K562 (cell line): Measurements from ENCODE around the gene TTC19. TPM values are rescaled to one million over a fixed set of nuclear protein-coding genes. Genes with fewer than 3 reads are reported as not detected.
"Not testable (repeated sequence)": the region's sequence is repeated elsewhere in the genome, so short reads cannot be mapped to it uniquely, and the experiment has no call there.

Experiments used
- ATAC-seq: fragments of 200-7000 bp; cut with Tn5 transposase; 3 replicates; pipeline ENCODE4 v1.9.1; 2020; ENCODE audit warnings: moderate library complexity
- BruUV-seq: library from RNA; stranded (reverse); fragments of 400-500 nt; replicated peaks from 2 replicates; lab custom pipeline; 2021; lab: Mats Ljungman, UMichigan
- CTCF ChIA-PET: fragments of 300-600 bp; formaldehyde crosslinking; extraction: SDS; loops from one replicate; lab custom pipeline; 2021; ENCODE audit warnings: low intra/inter-chr PET ratio; lab: Yijun Ruan, JAX
- POLR2A ChIA-PET: fragments of 300-600, 350-650 bp; sonication (Branson Sonifier 250); formaldehyde crosslinking; extraction: SDS; loops from one replicate; lab custom pipeline; 2021; ENCODE audit warnings: antibody characterized with exemption, inconsistent platforms; lab: Yijun Ruan, JAX
- DNase-seq, 4 experiments: peaks; one replicate each; pipeline versions ENCODE4 v3.0.0 to v3.0.0-alpha.2; 2011 to 2018; ENCODE audit warnings: low spot score in 3 of 4, mixed read lengths in 3 of 4; ENCODE audit errors: extremely low read depth in 1 of 4
- FAIRE-seq: peaks from 2 replicates; lab custom pipeline; 2011; peaks lifted over from hg19 to GRCh38; lab: Jason Lieb, UNC
- H2AFZ ChIP-seq: 2 replicates; pipeline ENCODE4 v1.6.0; 2011; ENCODE audit warnings: low read depth, low read length, control low read depth, inconsistent platforms
- H3K27ac ChIP-seq: fragments of 200-600 bp; 3 replicates; pipeline ENCODE4 v1.8.0; 2011; ENCODE audit warnings: low read depth, mild to moderate bottlenecking, control low read depth, inconsistent platforms, low read length, moderate library complexity, mixed read lengths; ENCODE audit errors: extremely low read depth
- H3K27me3 ChIP-seq, 2 experiments: fragments of 300-600 bp in 1 of 2; 2 replicates in 1 of 2; 3 replicates in 1 of 2; pipeline versions ENCODE4 v1.6.0 to v1.8.0; 2011; ENCODE audit warnings: inconsistent platforms in 2 of 2, low read length in 2 of 2, mild to moderate bottlenecking in 1 of 2, mixed read lengths in 1 of 2, moderate library complexity in 1 of 2; ENCODE audit not compliant: control insufficient read depth in 2 of 2, insufficient read depth in 2 of 2
- H3K36me3 ChIP-seq: fragments of 300-600 bp; 3 replicates; pipeline ENCODE4 v1.8.0; 2011; ENCODE audit warnings: mild to moderate bottlenecking, low read length, inconsistent platforms; ENCODE audit not compliant: control insufficient read depth, insufficient read depth
- H3K4me1 ChIP-seq, 2 experiments: fragments of 200-600 bp in 1 of 2; replicated peaks in 1 of 2; 2 replicates in 1 of 2; 3 replicates in 1 of 2; pipeline versions ENCODE4 v1.5.1 to v1.8.0; 2011; ENCODE audit warnings: inconsistent platforms in 2 of 2, low read length in 2 of 2, mild to moderate bottlenecking in 1 of 2, mixed read lengths in 1 of 2, moderate library complexity in 1 of 2; ENCODE audit not compliant: control insufficient read depth in 2 of 2, insufficient read depth in 2 of 2
- H3K4me2 ChIP-seq: 2 replicates; pipeline ENCODE4 v1.6.1; 2011; ENCODE audit warnings: low read length, control low read depth, inconsistent platforms, mixed read lengths; ENCODE audit not compliant: insufficient read depth
- H3K4me3 ChIP-seq: fragments of 200-600 bp; sonication (generic), shearing (Covaris generic); 2 replicates; pipeline ENCODE4 v1.5.1; 2016; ENCODE audit warnings: control low read depth, inconsistent platforms
- H3K79me2 ChIP-seq: fragments of 200-600 bp; 3 replicates; pipeline ENCODE4 v1.8.0; 2011; ENCODE audit warnings: low read length, inconsistent platforms; ENCODE audit not compliant: control insufficient read depth, insufficient read depth
- H3K9ac ChIP-seq, 2 experiments: 2 replicates each; pipeline versions ENCODE4 v1.6.0 to v1.6.1; 2011; ENCODE audit warnings: low read depth in 2 of 2, low read length in 2 of 2, control low read depth in 1 of 2, inconsistent platforms in 1 of 2, mild to moderate bottlenecking in 1 of 2, mixed read lengths in 1 of 2; ENCODE audit not compliant: insufficient read depth in 1 of 2
- H3K9me1 ChIP-seq: one replicate; pipeline ENCODE4 v1.6.0; 2011; ENCODE audit warnings: inconsistent platforms, mild to moderate bottlenecking, low read length, moderate library complexity; ENCODE audit not compliant: control insufficient read depth, insufficient read depth
- H3K9me3 ChIP-seq: replicated peaks from 2 replicates; pipeline ENCODE4 v1.5.1; 2011; ENCODE audit warnings: low read depth, low read length, inconsistent platforms; ENCODE audit not compliant: control insufficient read depth, insufficient read depth
- H4K20me1 ChIP-seq: replicated peaks from 2 replicates; pipeline ENCODE4 v1.6.1; 2011; ENCODE audit warnings: low read length, inconsistent platforms, mixed read lengths; ENCODE audit not compliant: control insufficient read depth, insufficient read depth
- BCL6 ChIP-seq: fragments of 250-450 bp; sonication (Bioruptor Pico); IDR thresholded peaks from 2 replicates; pipeline ENCODE4 v1.4.0; 2020
- CREBBP ChIP-seq: IDR thresholded peaks from one replicate; pipeline ENCODE4 v1.6.1; 2012; ENCODE audit warnings: low read depth, mild to moderate bottlenecking, control low read depth, inconsistent platforms, low read length
- NR2C2 ChIP-seq, 2 experiments: fragments of 200-800 bp in 1 of 2; sonication (Bioruptor generic) in 1 of 2; sonication (generic) in 1 of 2; formaldehyde crosslinking in 1 of 2; IDR thresholded peaks; 2 replicates each; pipeline versions ENCODE4 v1.6.1 to v1.8.0; 2016 to 2022; ENCODE audit warnings: mild to moderate bottlenecking in 1 of 2, missing compliant biosample characterization in 1 of 2, missing genetic modification characterization in 1 of 2, missing genetic modification reagents in 1 of 2
- ZNF146 ChIP-seq: IDR thresholded peaks from one replicate; pipeline ENCODE4 v1.6.1; 2018; ENCODE audit warnings: missing compliant biosample characterization; ENCODE audit not compliant: unreplicated experiment
- WGBS: fragments of 100-300 bp; shearing (Covaris generic); methylation state at CpG from one replicate; pipeline ENCODE4 v1.1.6; 2016; ENCODE audit warnings: low coverage, mixed read lengths; ENCODE audit not compliant: insufficient coverage; ENCODE audit errors: missing lambda C conversion rate; 5-methylcytosine and 5-hydroxymethylcytosine counted together
- in situ Hi-C: fragments of 300-500 bp; cut with MboI; formaldehyde crosslinking; loops from 4 replicates; pipeline ENCODE4 v1.15.0; 2018; ENCODE audit warnings: inconsistent platforms, mixed read lengths
- intact Hi-C: fragments of 100-400 bp; cut with micrococcal nuclease; formaldehyde crosslinking; loops from 2 replicates; pipeline ENCODE4 v1.14.2; 2022
- polyA plus RNA-seq, 8 experiments: library from polyadenylated mRNA; depleted of rRNA in 4 of 8; stranded (reverse) in 5 of 8; unstranded in 3 of 8; fragments of >200 nt; fragmentation: Nextera tagmentation in 2 of 8; fragmentation: Illumina TruSeq in 1 of 8; extraction: Ambion mirVana in 2 of 8; extraction: Trizol in 1 of 8; gene quantifications; 2 replicates each; pipeline versions ENCODE4 v1.2.1 to v1.2.3, GENCODE V29; 2011 to 2014; ENCODE audit warnings: inconsistent platforms in 1 of 8, missing spikeins in 1 of 8
- total RNA-seq, 7 experiments: library from RNA; depleted of rRNA in 6 of 7; stranded (reverse); fragments of >200 nt in 6 of 7; fragmentation: Illumina TruSeq in 2 of 7; extraction: Trizol in 2 of 7; gene quantifications; 2 replicates each; pipeline versions ENCODE4 v1.2.1 to v1.2.3, GENCODE V29; 2011 to 2021; ENCODE audit warnings: low replicate concordance in 1 of 7
- TF ChIP-seq, protein P1 (sequence below): IDR thresholded peaks from 2 replicates; pipeline ENCODE4 v1.6.1; 2011; ENCODE audit warnings: borderline replicate concordance, low read depth, mild to moderate bottlenecking, moderate library complexity, low read length; ENCODE audit not compliant: insufficient read depth, poor library complexity, severe bottlenecking

TTC19 gene
- total and polyA plus RNA-seq, 9 of the 15 experiments (the other 6 are each of a cell fraction or from before 2014, with no cell fraction given) = 8.1 to 60.8 (median 25.3) TPM

- CTCF ChIA-PET, BruUV-seq, DNase-seq, POLR2A ChIA-PET, H3K27me3 ChIP-seq, in situ Hi-C loops, H3K4me1 ChIP-seq, H3K79me2 ChIP-seq, H2AFZ ChIP-seq, H3K9me1 ChIP-seq, H3K4me2 ChIP-seq, H3K27ac ChIP-seq, H4K20me1 ChIP-seq, ATAC-seq, FAIRE-seq, intact Hi-C loops, H3K9me3 ChIP-seq, H3K9ac ChIP-seq, H3K4me3 ChIP-seq: not testable (repeated sequence)
- no CpG with 5 or more reads among the region's 4 CpGs for WGBS
- peak; percentile 34 for TF ChIP-seq ZNF146 (CRISPR knock-in tag)
- H3K36me3 ChIP-seq = peaks cover 30% of the 10 kb centered on the region; the same call in 2 of the 3 replicates
These were observed 55.5 kb downstream of the TTC19 start for GRCh38 chr17:16055139-16055538.

DNA sequence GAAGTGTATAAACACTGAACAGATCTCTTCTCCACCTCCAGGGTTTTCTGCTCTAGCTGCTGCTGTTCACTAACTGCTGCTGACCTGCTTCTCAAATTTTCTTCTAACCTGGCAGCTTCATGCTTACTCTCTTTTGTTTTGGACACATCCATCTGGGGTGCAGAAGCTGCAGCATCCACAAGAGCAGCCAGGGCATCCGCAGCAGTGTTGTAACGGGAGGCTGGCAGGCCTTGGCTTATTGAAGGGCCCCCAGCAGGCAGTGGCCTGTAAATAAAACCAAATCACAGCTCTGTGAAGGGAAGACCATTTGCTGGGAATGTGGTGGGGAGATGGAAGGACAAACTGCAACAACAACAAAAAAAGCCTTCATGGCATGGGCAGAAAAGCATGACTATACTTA lies 62.0 kb downstream of the TTC19 start:
- intact Hi-C loops (no loop called here), in situ Hi-C loops (no loop called here)
- Histone ChIP-seq H3K4me3 (no peak overlapping the region), H3K4me2 (no peak overlapping the region), H3K79me2 (no peaks in the 10 kb centered on the region), H4K20me1 (no peaks in the 10 kb centered on the region), H3K36me3 (peaks cover 83% of the 10 kb centered on the region), H3K9me3 (no peaks in the 10 kb centered on the region), H3K27ac (no peak overlapping the region), H3K9ac (no peak overlapping the region), H3K9me1 (no peaks in the 10 kb centered on the region), H3K27me3 (no peaks in the 10 kb centered on the region), H2AFZ (no peak overlapping the region), H3K4me1 (no peaks in the 10 kb centered on the region)
- FAIRE-seq = no peak
- CTCF ChIA-PET = no interaction called here
- WGBS = 90% methylated on average over 2 of the region's 2 CpGs
- DNase-seq = no peak
- TF ChIP-seq, protein P1, sequence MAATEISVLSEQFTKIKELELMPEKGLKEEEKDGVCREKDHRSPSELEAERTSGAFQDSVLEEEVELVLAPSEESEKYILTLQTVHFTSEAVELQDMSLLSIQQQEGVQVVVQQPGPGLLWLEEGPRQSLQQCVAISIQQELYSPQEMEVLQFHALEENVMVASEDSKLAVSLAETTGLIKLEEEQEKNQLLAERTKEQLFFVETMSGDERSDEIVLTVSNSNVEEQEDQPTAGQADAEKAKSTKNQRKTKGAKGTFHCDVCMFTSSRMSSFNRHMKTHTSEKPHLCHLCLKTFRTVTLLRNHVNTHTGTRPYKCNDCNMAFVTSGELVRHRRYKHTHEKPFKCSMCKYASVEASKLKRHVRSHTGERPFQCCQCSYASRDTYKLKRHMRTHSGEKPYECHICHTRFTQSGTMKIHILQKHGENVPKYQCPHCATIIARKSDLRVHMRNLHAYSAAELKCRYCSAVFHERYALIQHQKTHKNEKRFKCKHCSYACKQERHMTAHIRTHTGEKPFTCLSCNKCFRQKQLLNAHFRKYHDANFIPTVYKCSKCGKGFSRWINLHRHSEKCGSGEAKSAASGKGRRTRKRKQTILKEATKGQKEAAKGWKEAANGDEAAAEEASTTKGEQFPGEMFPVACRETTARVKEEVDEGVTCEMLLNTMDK = no peak
- no peak for TF ChIP-seq BCL6 (CRISPR knock-in tag)
- TF ChIP-seq CREBBP = no peak
- TF ChIP-seq NR2C2 (CRISPR knock-in tag; IDR thresholded peaks at IDR 0.05) = no peak
- TF ChIP-seq NR2C2 (tag; IDR thresholded peaks at IDR 0.05) = no peak
- no peak for ATAC-seq
- no TSS peak for BruUV-seq
- POLR2A ChIA-PET = no interaction called here
